ENCODE data around the gene PRKCA.
"Not testable (repeated sequence)": the region's sequence is repeated elsewhere in the genome, so short reads cannot be mapped to it uniquely, and the experiment has no call there.

The PRKCA gene

DNA sequence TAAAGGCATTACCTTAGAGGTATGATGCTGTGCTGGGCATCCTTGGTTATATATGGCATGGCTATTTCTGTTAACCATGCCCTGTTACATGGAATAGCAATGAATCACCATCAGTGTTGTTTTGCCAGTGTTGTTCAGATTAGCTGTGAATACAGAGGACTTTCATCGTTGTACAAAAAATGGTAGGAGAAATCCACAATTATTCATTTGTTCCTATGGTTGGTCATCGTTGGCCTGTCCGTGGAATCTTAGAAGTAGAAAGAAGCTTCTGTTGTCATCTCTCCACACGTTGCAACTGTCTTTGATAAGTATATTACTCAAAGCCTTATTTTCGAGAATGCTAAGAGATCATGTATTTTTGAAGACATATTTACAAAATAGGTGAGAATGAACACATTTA, 418.2 kb downstream of the PRKCA start:
- DNase-seq (ENCODE audit: low read depth) = no peak
- H3K4me3 ChIP-seq (ENCODE audit: low read length) = no peak overlapping the region
- TF ChIP-seq, protein P1, sequence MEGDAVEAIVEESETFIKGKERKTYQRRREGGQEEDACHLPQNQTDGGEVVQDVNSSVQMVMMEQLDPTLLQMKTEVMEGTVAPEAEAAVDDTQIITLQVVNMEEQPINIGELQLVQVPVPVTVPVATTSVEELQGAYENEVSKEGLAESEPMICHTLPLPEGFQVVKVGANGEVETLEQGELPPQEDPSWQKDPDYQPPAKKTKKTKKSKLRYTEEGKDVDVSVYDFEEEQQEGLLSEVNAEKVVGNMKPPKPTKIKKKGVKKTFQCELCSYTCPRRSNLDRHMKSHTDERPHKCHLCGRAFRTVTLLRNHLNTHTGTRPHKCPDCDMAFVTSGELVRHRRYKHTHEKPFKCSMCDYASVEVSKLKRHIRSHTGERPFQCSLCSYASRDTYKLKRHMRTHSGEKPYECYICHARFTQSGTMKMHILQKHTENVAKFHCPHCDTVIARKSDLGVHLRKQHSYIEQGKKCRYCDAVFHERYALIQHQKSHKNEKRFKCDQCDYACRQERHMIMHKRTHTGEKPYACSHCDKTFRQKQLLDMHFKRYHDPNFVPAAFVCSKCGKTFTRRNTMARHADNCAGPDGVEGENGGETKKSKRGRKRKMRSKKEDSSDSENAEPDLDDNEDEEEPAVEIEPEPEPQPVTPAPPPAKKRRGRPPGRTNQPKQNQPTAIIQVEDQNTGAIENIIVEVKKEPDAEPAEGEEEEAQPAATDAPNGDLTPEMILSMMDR (conservative IDR thresholded peaks at IDR 0.05; ENCODE audit: low read length) = no peak

DNA sequence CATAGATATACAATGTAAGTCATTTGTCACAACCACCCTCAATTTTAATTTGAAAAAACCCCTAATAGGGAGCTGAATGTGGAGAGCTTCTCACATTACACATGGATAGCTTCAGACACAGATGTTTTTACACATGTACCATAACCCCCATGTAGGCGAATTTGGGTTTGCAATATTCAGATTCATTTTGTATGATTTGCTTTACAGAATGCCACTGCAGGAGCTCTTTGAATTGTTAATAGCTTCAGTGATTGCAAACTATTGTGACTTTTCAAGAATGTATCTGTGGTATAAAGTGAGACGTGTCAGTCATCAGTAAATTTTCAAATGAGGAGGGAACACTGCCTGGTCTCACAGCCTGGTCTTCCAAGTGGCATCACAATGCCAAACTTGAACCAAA, 419.9 kb downstream of the PRKCA start:
- TF ChIP-seq, protein P1 (conservative IDR thresholded peaks at IDR 0.05; ENCODE audit: low read length) = no peak
- H3K4me3 ChIP-seq (ENCODE audit: low read length) = no peak overlapping the region
- DNase-seq (ENCODE audit: low read depth) = no peak

DNA sequence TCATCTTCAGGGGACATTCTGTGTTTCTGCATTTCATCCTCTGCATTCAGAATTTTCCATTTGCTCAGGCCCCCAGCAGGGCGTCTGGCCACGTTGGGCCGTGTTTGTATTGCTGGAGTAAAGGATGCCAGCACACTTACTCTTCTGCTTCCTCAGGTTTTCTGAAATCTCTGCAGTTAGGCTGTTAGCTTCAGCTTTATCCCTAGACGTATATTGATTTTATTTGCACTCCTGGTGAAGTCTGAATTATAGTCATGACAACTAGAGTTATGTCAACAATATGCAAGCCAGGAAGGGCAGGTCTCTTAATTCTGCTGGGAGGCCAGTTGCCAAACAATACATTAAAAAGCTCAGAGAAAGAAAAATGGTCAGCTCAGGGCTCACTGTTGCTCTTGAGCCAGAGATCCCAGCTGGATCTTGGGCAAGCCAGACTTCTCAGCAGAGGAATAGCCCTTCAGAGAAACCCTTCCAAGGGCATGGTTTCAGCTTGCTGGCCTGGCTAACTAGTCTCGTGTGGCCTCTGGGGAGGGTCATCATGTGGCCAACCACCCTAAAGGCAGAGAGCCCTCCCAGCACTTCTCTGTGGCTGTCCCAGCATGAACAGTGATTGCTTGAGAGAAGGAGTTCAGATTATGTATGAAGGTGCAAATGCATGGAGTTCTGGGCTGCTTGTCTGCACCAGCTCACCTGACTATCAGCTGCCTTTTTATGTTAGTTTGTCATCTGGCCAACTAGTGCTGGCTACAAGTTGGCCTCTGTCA, 422.3 kb downstream of the PRKCA start:
- DNase-seq (ENCODE audit: low read depth) = peak; percentile 66
- TF ChIP-seq, protein P1 (conservative IDR thresholded peaks at IDR 0.05; ENCODE audit: low read length) = no peak
- no peak overlapping the region for H3K4me3 ChIP-seq (ENCODE audit: low read length)

DNA sequence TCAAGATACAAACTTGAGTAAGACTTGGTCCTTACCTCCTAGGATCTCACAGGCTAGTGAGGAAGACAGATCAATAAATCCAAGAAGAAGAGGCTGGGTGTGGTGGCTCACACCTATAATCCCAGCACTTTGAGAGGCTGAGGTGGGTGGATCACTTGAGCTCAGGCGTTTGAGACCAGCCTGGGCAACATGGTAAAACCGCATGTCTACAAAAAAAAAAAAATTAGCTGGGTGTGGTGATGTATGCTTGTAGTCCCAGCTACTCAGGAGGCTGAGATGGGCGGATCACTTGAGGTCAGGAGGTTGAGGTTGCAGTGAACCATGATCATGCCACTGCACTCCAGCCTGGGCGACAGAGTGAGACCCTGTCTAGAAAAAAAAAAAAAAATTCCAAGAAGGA, 423.0 kb downstream of the PRKCA start:
- H3K4me3 ChIP-seq (ENCODE audit: low read length); DNase-seq (ENCODE audit: low read depth): not testable (repeated sequence)

DNA sequence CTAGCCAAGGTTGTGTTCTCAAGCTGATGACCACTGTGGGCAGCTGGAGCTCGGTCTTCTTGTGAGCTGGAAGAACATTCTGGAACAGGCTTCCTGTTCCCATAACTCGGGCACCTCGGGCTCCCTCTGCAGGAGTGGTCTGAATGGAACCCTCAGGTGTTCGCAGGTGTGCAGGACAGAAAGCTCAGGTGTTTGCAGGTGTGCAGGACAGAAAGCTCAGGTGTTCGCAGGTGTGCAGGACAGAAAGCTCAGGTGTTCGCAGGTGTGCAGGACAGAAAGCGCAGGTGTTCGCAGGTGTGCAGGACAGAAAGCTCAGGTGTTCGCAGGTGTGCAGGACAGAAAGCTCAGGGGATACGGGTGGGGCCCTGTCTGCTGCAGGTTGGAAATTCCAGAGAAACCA, 423.5 kb downstream of the PRKCA start:
- DNase-seq (ENCODE audit: low read depth) = no peak
- TF ChIP-seq, protein P1 (conservative IDR thresholded peaks at IDR 0.05; ENCODE audit: low read length) = no peak
- H3K4me3 ChIP-seq (ENCODE audit: low read length) = no peak overlapping the region

DNA sequence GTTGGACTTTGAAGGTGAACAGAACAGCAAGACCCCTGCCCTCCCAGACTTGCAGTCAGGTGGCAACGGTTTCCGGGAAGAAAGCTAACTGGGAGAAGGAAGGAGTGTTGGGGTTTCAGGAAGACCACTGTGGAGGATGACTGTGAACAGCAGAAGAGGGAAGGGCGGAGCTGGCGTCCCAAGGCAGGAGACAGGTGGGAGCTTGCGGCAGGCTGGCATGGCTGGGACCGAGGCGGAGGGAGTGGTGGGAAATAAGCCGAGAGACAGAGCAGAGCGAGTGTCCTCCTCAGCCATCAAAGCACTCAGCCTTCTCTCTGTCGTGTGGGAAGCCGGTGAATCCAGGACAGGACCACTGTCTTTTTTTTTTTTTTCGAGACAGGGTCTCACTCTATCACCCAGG, 424.0 kb downstream of the PRKCA start:
- H3K4me3 ChIP-seq (ENCODE audit: low read length) = no peak overlapping the region
- TF ChIP-seq, protein P1 (conservative IDR thresholded peaks at IDR 0.05; ENCODE audit: low read length) = no peak
- no peak for DNase-seq (ENCODE audit: low read depth)

DNA sequence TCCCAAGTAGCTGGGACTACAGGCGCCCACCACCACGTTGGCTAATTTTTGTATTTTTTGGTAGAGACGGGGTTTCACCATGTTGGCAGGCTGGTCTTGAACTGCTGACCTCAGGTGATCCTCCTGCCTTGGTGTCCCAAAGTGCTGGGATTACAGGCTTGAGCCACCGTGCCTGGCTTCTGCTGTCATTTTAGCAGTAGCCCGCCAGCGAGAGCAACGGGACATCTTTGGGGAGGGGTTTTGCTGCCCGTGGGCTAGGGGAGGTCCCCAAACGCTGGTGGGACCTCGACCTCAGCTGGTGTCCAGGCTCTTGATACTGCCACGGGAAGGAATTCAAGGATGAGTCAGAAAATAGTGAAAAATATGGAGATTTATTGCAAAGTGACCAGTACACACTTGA, 424.4 kb downstream of the PRKCA start:
- DNase-seq (ENCODE audit: low read depth) = no peak
- no peak overlapping the region for H3K4me3 ChIP-seq (ENCODE audit: low read length)
- TF ChIP-seq, protein P1 (conservative IDR thresholded peaks at IDR 0.05; ENCODE audit: low read length) = no peak
